HG02840 (cell line): Measurements from ENCODE around the gene OPCML.

Experiments used
- ATAC-seq: cut with Tn5 transposase; IDR thresholded peaks from one replicate; pipeline ENCODE4 v1.9.1; 2021; ENCODE audit warnings: mild to moderate bottlenecking, moderate library complexity, moderate number of reproducible peaks; ENCODE audit not compliant: unreplicated experiment, low FRiP score

Gene OPCML

GRCh38 chr11:132490978-132491377 is 1041.3 kb downstream of the OPCML start:
- ATAC-seq, result no peak

GRCh38 chr11:132486060-132486459 is 1046.2 kb downstream of the OPCML start:
- ATAC-seq, result no peak

- ATAC-seq, result no peak
Observed at GRCh38 chr11:132475026-132475425, 1057.3 kb downstream of the OPCML start.

GRCh38 chr11:132472411-132473172 is 1059.7 kb downstream of the OPCML start:
- no peak for ATAC-seq

GRCh38 chr11:132471466-132471865 is 1060.8 kb downstream of the OPCML start:
- ATAC-seq, result no peak

GRCh38 chr11:132466983-132467382 is 1065.3 kb downstream of the OPCML start:
- no peak for ATAC-seq

- ATAC-seq, result no peak
Observed at GRCh38 chr11:132464939-132465338, 1067.4 kb downstream of the OPCML start.

GRCh38 chr11:132464003-132464342 is 1068.3 kb downstream of the OPCML start:
- no peak for ATAC-seq

GRCh38 chr11:132463295-132464002 is 1068.9 kb downstream of the OPCML start:
- ATAC-seq, result no peak

- no peak for ATAC-seq
Observed at GRCh38 chr11:132459736-132460135, 1072.6 kb downstream of the OPCML start.

- no peak for ATAC-seq
Observed at GRCh38 chr11:132457445-132457844, 1074.9 kb downstream of the OPCML start.

- no peak for ATAC-seq
Observed at GRCh38 chr11:132456751-132457328, 1075.5 kb downstream of the OPCML start.

GRCh38 chr11:132455044-132455443 is 1077.3 kb downstream of the OPCML start:
- no peak for ATAC-seq

- no peak for ATAC-seq
Observed at GRCh38 chr11:132453406-132453805, 1078.9 kb downstream of the OPCML start.

GRCh38 chr11:132452616-132453015 is 1079.7 kb downstream of the OPCML start:
- no peak for ATAC-seq

GRCh38 chr11:132451942-132452601 is 1080.2 kb downstream of the OPCML start:
- ATAC-seq, result no peak

- no peak for ATAC-seq
Observed at GRCh38 chr11:132450631-132451030, 1081.7 kb downstream of the OPCML start.

GRCh38 chr11:132448334-132448995 is 1083.8 kb downstream of the OPCML start:
- ATAC-seq, result no peak

GRCh38 chr11:132447761-132448160 is 1084.5 kb downstream of the OPCML start:
- no peak for ATAC-seq

GRCh38 chr11:132445859-132446291 is 1086.4 kb downstream of the OPCML start:
- ATAC-seq, result no peak

- no peak for ATAC-seq
Observed at GRCh38 chr11:132444911-132445310, 1087.4 kb downstream of the OPCML start.
